Endodermal cell (in vitro differentiated cells): ENCODE measurements around the gene SNTB2. TPM values are rescaled to one million over a fixed set of nuclear protein-coding genes. Genes with fewer than 3 reads are reported as not detected.

Source experiments
- DNase-seq: peaks from one replicate; pipeline ENCODE4 v3.0.0-alpha.2; 2017
- H3K27ac ChIP-seq: 2 replicates; pipeline ENCODE4 v1.5.1; 2013; ENCODE audit warnings: mild to moderate bottlenecking, low read depth, low read length, moderate library complexity
- H3K27me3 ChIP-seq: 2 replicates; pipeline ENCODE4 v1.6.1; 2013; ENCODE audit warnings: mild to moderate bottlenecking, low read length, moderate library complexity; ENCODE audit not compliant: insufficient read depth, control insufficient read depth, poor library complexity, severe bottlenecking
- H3K36me3 ChIP-seq: 2 replicates; pipeline ENCODE4 v1.7.0; 2013; ENCODE audit warnings: mild to moderate bottlenecking, low read length, moderate library complexity; ENCODE audit not compliant: control insufficient read depth, insufficient read depth
- H3K4me1 ChIP-seq: one replicate; pipeline ENCODE4 v1.7.0; 2013; ENCODE audit warnings: low read length; ENCODE audit not compliant: control insufficient read depth, insufficient read depth
- H3K4me3 ChIP-seq: 2 replicates; pipeline ENCODE4 v1.5.1; 2013; ENCODE audit warnings: mild to moderate bottlenecking, low read length, moderate library complexity
- H3K9ac ChIP-seq: 2 replicates; pipeline ENCODE4 v1.6.1; 2013; ENCODE audit warnings: mild to moderate bottlenecking, low read length, moderate library complexity; ENCODE audit not compliant: poor library complexity, severe bottlenecking; ENCODE audit errors: extremely low read depth
- H3K9me3 ChIP-seq: 2 replicates; pipeline ENCODE4 v1.6.1; 2013; ENCODE audit warnings: mild to moderate bottlenecking, low read length, moderate library complexity; ENCODE audit not compliant: control insufficient read depth
- H3K27ac Mint-ChIP-seq: 2 replicates; pipeline ENCODE4 v1.8.0; 2020; ENCODE audit warnings: mixed read lengths
- H3K27me3 Mint-ChIP-seq: 2 replicates; pipeline ENCODE4 v1.8.0; 2021; ENCODE audit warnings: mild to moderate bottlenecking, mixed read lengths; ENCODE audit not compliant: insufficient read depth
- H3K36me3 Mint-ChIP-seq: 2 replicates; pipeline ENCODE4 v1.8.0; 2020; ENCODE audit warnings: low read depth, mixed read lengths
- H3K4me1 Mint-ChIP-seq: 2 replicates; pipeline ENCODE4 v1.8.0; 2020; ENCODE audit warnings: mixed read lengths
- H3K4me3 Mint-ChIP-seq: 2 replicates; pipeline ENCODE4 v1.8.0; 2020; ENCODE audit warnings: mild to moderate bottlenecking, moderate library complexity, mixed read lengths
- H3K9me3 Mint-ChIP-seq: 2 replicates; pipeline ENCODE4 v1.8.0; 2020; ENCODE audit warnings: mild to moderate bottlenecking, mixed read lengths
- CTCF ChIP-seq: fragments of 200-600 bp; sonication (generic); conservative IDR thresholded peaks from 2 replicates; pipeline ENCODE4 v1.5.0; 2021; ENCODE audit warnings: antibody characterized with exemption, mild to moderate bottlenecking
- WGBS, 2 experiments: methylation state at CpG; one replicate each; pipeline versions ENCODE4 v1.1.5 to v1.1.7; 2013; ENCODE audit warnings: missing lambda C conversion rate in 2 of 2, mixed read lengths in 1 of 2; ENCODE audit not compliant: insufficient coverage in 1 of 2, insufficient read length in 1 of 2; 5-methylcytosine and 5-hydroxymethylcytosine counted together
- total RNA-seq, 2 donors: library from RNA; stranded (reverse); fragmentation: NEBNext Ultra II Directional in 1 of 2; extraction: Animal tissue kit (Norgen Biotek cat#: 25700) in 1 of 2; gene quantifications; 2 replicates in 1 of 2; 3 replicates in 1 of 2; pipeline ENCODE4 v1.2.1, GENCODE V29; 2021

Gene SNTB2
- total RNA-seq, 2 donors from 2014 or later, result 15.4 to 24.1 TPM

DNA sequence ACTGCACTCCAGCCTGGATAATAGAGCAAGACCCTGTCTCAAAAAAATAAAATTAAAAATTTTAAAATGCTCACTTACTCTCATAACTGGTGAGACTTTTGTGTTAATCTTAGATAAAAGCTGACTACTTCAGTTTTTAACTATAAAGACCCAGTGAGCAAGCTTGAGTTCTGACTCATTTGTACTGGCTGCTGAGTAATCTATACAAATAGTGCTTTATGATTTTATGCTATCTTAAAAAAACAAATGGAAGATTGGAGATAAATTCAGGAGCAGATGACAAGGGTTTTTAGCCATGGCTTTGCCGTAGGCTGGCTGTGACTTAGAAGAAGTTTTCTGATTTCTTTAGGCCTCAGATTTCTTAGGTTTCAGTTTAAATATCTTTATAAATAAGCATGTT, 30.5 kb downstream of the SNTB2 start:
- Mint-ChIP-seq H3K4me1 (peaks cover 7% of the 10 kb centered on the region), H3K4me3 (no peak overlapping the region), H3K27me3 (no peaks in the 10 kb centered on the region), H3K27ac (no peak overlapping the region), H3K36me3 (peaks cover 3% of the 10 kb centered on the region), H3K9me3 (no peaks in the 10 kb centered on the region)
- no peak overlapping the region for H3K9ac ChIP-seq
- DNase-seq, result no peak
- H3K9me3 ChIP-seq, result no peaks in the 10 kb centered on the region
- no peak for TF ChIP-seq CTCF
- H3K27ac ChIP-seq, result no peak overlapping the region
- peaks cover 6% of the 10 kb centered on the region for H3K27me3 ChIP-seq
- 100% methylated on average over 1 of the region's 1 CpG; no CpG with 5 or more reads in 1 of the 2 experiments for WGBS, 2 experiments
- no peak overlapping the region for H3K4me3 ChIP-seq
- H3K4me1 ChIP-seq, result no peaks in the 10 kb centered on the region
- no peaks in the 10 kb centered on the region for H3K36me3 ChIP-seq

DNA sequence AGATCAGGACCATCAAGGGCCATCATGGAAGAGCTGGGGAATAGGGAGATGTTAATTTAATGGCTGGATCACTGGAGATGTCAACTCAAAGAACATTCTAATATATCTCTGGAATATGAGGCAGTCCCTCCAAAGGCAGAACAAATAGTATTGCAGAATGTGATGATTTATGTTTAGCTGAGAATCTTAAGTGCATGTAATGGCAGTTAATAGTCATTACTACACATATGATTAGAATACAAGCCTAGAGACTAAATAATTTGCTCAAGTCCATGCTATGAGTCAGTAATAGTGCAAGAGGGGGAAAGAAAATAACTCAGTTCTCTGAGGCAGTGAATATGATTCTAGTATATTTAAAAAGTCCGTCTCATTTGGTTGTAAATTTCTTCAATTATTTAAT, 32.3 kb downstream of the SNTB2 start:
- H3K4me1 ChIP-seq, result no peaks in the 10 kb centered on the region
- peaks cover 7% of the 10 kb centered on the region for H3K4me1 Mint-ChIP-seq
- no peak overlapping the region for H3K4me3 ChIP-seq
- no peaks in the 10 kb centered on the region for H3K9me3 ChIP-seq
- no peak overlapping the region for H3K9ac ChIP-seq
- 94% methylated on average over 1 of the region's 1 CpG; no CpG with 5 or more reads in 1 of the 2 experiments for WGBS, 2 experiments
- H3K4me3 Mint-ChIP-seq, result no peak overlapping the region
- H3K9me3 Mint-ChIP-seq, result no peaks in the 10 kb centered on the region
- H3K27me3 Mint-ChIP-seq, result no peaks in the 10 kb centered on the region
- H3K36me3 ChIP-seq, result no peaks in the 10 kb centered on the region
- no peak overlapping the region for H3K27ac ChIP-seq
- H3K36me3 Mint-ChIP-seq, result peaks cover 8% of the 10 kb centered on the region
- no peak for TF ChIP-seq CTCF
- DNase-seq, result no peak
- no peaks in the 10 kb centered on the region for H3K27me3 ChIP-seq
- no peak overlapping the region for H3K27ac Mint-ChIP-seq

DNA sequence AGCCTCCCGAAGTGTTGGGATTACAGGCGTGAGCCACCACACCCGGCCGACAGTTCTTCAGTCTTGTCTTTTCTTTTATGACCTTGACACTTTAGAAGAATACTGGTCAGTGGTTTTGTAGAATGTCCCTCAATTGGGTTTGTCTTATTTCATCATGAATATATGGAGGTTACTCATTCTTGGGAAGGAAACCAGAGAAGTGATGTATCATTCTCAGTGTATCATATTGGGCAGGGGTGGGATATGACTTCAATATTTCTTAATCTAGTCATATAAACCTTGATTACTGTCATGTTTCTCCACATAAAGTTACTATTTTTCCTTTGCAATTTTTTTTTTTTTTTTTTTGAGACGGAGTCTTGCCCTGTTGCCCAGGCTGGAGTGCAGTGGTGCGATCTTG, 36.9 kb downstream of the SNTB2 start:
- peaks cover 8% of the 10 kb centered on the region for H3K36me3 Mint-ChIP-seq
- no peak overlapping the region for H3K4me3 ChIP-seq
- H3K27ac Mint-ChIP-seq, result no peak overlapping the region
- no peaks in the 10 kb centered on the region for H3K27me3 ChIP-seq
- H3K9me3 Mint-ChIP-seq, result no peaks in the 10 kb centered on the region
- WGBS, 2 experiments, result 88 to 97% methylated on average over 5 to 6 of the region's 6 CpGs
- H3K9ac ChIP-seq, result no peak overlapping the region
- H3K27ac ChIP-seq, result no peak overlapping the region
- no peaks in the 10 kb centered on the region for H3K27me3 Mint-ChIP-seq
- H3K4me3 Mint-ChIP-seq, result no peak overlapping the region
- H3K36me3 ChIP-seq, result no peaks in the 10 kb centered on the region
- H3K9me3 ChIP-seq, result no peaks in the 10 kb centered on the region
- no peak for DNase-seq
- no peak for TF ChIP-seq CTCF
- H3K4me1 Mint-ChIP-seq, result no peaks in the 10 kb centered on the region
- H3K4me1 ChIP-seq, result no peaks in the 10 kb centered on the region
